ENCODE measurements around the gene ENTREP1.

- no peak for TF ChIP-seq CTCF (IDR thresholded peaks at IDR 0.05; ENCODE audit: poor library complexity)
- TF ChIP-seq EZH2phosphoT487 (IDR thresholded peaks at IDR 0.05; ENCODE audit: low read depth, severe bottlenecking, unreplicated experiment): no peak
- no peak for TF ChIP-seq EZH2 (IDR thresholded peaks at IDR 0.05; ENCODE audit: borderline replicate concordance)
These were observed 55.3 kb downstream of the ENTREP1 start for GRCh38 chr9:69380301-69380700.
